HEK293 (cell line): ENCODE data around the gene KCNK4.
A peak's percentile ranks its signal among the peaks of the same experiment; 100 is the strongest.

Experiments
- ATF2 ChIP-seq: fragments of 450-650 bp; formaldehyde crosslinking; IDR thresholded peaks from 2 replicates; pipeline ENCODE4 v1.5.1; 2016; ENCODE audit warnings: missing biosample characterization, missing genetic modification characterization, low read depth
- GLIS2 ChIP-seq: fragments of 450-650 bp; formaldehyde crosslinking; IDR thresholded peaks from 2 replicates; pipeline ENCODE4 v1.5.1; 2016; ENCODE audit warnings: missing biosample characterization, missing genetic modification characterization
- KLF1 ChIP-seq: fragments of 450-650 bp; formaldehyde crosslinking; IDR thresholded peaks from 2 replicates; pipeline ENCODE4 v1.5.1; 2016; ENCODE audit warnings: missing biosample characterization, missing genetic modification characterization
- KLF9 ChIP-seq: fragments of 450-650 bp; formaldehyde crosslinking; IDR thresholded peaks from 2 replicates; pipeline ENCODE4 v1.5.1; 2016; ENCODE audit warnings: missing biosample characterization, missing genetic modification characterization, low read depth
- SP2 ChIP-seq: fragments of 450-650 bp; formaldehyde crosslinking; IDR thresholded peaks from 2 replicates; pipeline ENCODE4 v1.5.1; 2016; ENCODE audit warnings: missing biosample characterization, missing genetic modification characterization
- SP3 ChIP-seq: fragments of 450-650 bp; formaldehyde crosslinking; IDR thresholded peaks from 2 replicates; pipeline ENCODE4 v1.5.1; 2016; ENCODE audit warnings: missing biosample characterization, missing genetic modification characterization
- SP7 ChIP-seq: fragments of 450-650 bp; formaldehyde crosslinking; IDR thresholded peaks from 2 replicates; pipeline ENCODE4 v1.5.1; 2016; ENCODE audit warnings: missing biosample characterization, missing genetic modification characterization
- YY1 ChIP-seq: fragments of 450-650 bp; formaldehyde crosslinking; IDR thresholded peaks from 2 replicates; pipeline ENCODE4 v1.5.1; 2018; ENCODE audit warnings: missing biosample characterization, missing genetic modification characterization
- ZBTB17 ChIP-seq: fragments of 450-650 bp; formaldehyde crosslinking; IDR thresholded peaks from 2 replicates; pipeline ENCODE4 v1.5.1; 2016; ENCODE audit warnings: missing biosample characterization, missing genetic modification characterization
- ZBTB20 ChIP-seq: fragments of 450-650 bp; formaldehyde crosslinking; IDR thresholded peaks from 2 replicates; pipeline ENCODE4 v1.5.1; 2016; ENCODE audit warnings: missing biosample characterization, missing genetic modification characterization
- ZBTB21 ChIP-seq: fragments of 450-650 bp; formaldehyde crosslinking; IDR thresholded peaks from 2 replicates; pipeline ENCODE4 v1.5.1; 2017; ENCODE audit warnings: missing biosample characterization, missing genetic modification characterization
- ZNF175 ChIP-seq: fragments of 450-650 bp; formaldehyde crosslinking; IDR thresholded peaks from 2 replicates; pipeline ENCODE4 v1.5.1; 2016; ENCODE audit warnings: missing biosample characterization, missing genetic modification characterization
- ZNF248 ChIP-seq: fragments of 450-650 bp; formaldehyde crosslinking; IDR thresholded peaks from 2 replicates; pipeline ENCODE4 v1.5.1; 2017; ENCODE audit warnings: missing biosample characterization, missing genetic modification characterization
- ZNF335 ChIP-seq: fragments of 450-650 bp; formaldehyde crosslinking; conservative IDR thresholded peaks from 2 replicates; pipeline ENCODE4 v1.5.1; 2016; ENCODE audit warnings: missing biosample characterization, missing genetic modification characterization
- ZNF37A ChIP-seq: fragments of 450-650 bp; IDR thresholded peaks from 2 replicates; pipeline ENCODE4 v1.5.1; 2018; ENCODE audit warnings: missing biosample characterization, missing genetic modification characterization
- ZNF600 ChIP-seq: fragments of 450-650 bp; formaldehyde crosslinking; IDR thresholded peaks from 2 replicates; pipeline ENCODE4 v1.5.1; 2016; ENCODE audit warnings: missing biosample characterization, missing genetic modification characterization
- ZNF629 ChIP-seq: fragments of 450-650 bp; formaldehyde crosslinking; IDR thresholded peaks from 2 replicates; pipeline ENCODE4 v1.5.1; 2017; ENCODE audit warnings: missing biosample characterization, missing genetic modification characterization
- ZNF692 ChIP-seq: fragments of 450-650 bp; formaldehyde crosslinking; IDR thresholded peaks from 2 replicates; pipeline ENCODE4 v1.5.1; 2016; ENCODE audit warnings: missing biosample characterization, missing genetic modification characterization
- ZNF837 ChIP-seq: fragments of 450-650 bp; formaldehyde crosslinking; IDR thresholded peaks from 2 replicates; pipeline ENCODE4 v1.5.1; 2016; ENCODE audit warnings: missing biosample characterization, missing genetic modification characterization
- TF ChIP-seq, protein P1 (sequence below): fragments of 450-650 bp; formaldehyde crosslinking; conservative IDR thresholded peaks from 2 replicates; pipeline ENCODE4 v1.5.1; 2016; ENCODE audit warnings: low read depth, missing biosample characterization, missing genetic modification characterization
- TF ChIP-seq, protein P2 (sequence below): fragments of 450-650 bp; formaldehyde crosslinking; IDR thresholded peaks from 2 replicates; pipeline ENCODE4 v1.5.1; 2016; ENCODE audit warnings: missing biosample characterization, missing genetic modification characterization
- TF ChIP-seq, protein P3 (sequence below): fragments of 450-650 bp; formaldehyde crosslinking; IDR thresholded peaks from 2 replicates; pipeline ENCODE4 v1.5.1; 2016; ENCODE audit warnings: missing biosample characterization, missing genetic modification characterization, borderline replicate concordance
- TF ChIP-seq, protein P4 (sequence below): fragments of 450-650 bp; formaldehyde crosslinking; IDR thresholded peaks from 2 replicates; pipeline ENCODE4 v1.5.1; 2016; ENCODE audit warnings: missing biosample characterization, missing genetic modification characterization

The KCNK4 gene

DNA sequence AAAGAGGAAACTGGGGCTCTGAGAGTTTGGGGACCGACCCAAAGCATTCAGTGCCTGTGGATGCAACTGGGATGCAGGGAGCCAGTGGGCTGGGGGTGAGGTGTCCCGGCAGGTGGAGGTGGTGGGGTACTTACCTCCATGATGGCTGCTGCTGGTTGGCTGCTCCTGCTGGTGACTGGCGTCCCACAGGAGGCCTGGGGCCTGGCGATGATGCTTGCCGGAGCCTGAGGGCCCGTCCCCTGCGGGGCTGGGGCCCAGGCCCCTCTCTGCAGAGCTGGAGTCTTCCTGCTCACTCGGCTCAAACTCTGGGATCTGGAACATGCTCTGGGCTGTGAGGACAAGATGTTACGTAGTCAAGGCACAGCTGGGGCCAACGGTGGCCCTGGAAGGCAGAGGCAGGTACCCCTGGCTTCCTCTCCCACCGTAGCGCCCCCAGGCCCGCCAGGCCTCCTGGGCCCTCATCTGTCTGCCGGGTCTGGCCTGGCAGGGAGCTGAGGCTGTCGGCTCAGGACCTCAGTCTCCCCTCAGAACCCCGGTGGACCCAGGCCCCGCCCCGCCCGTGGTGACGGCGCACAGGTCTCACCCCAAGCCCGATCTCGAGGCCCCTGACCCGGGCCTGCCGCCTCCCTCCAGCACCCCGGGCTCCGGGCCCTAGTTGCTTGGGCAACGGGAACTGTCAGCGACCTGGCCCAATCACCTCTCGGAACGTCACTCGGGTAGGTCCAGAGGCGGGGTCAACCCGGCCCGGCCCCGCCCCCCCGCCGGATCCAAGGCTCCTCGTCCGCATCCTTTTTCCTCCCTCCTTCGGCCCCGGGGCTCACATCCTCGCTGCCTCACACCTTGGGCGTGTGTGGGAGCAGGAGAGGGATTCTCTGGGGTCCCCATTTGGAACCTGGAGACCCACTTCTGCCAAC, 6.8 kb upstream of the KCNK4 start, which contains the start of gene BAD (continued):
- TF ChIP-seq, protein P1, sequence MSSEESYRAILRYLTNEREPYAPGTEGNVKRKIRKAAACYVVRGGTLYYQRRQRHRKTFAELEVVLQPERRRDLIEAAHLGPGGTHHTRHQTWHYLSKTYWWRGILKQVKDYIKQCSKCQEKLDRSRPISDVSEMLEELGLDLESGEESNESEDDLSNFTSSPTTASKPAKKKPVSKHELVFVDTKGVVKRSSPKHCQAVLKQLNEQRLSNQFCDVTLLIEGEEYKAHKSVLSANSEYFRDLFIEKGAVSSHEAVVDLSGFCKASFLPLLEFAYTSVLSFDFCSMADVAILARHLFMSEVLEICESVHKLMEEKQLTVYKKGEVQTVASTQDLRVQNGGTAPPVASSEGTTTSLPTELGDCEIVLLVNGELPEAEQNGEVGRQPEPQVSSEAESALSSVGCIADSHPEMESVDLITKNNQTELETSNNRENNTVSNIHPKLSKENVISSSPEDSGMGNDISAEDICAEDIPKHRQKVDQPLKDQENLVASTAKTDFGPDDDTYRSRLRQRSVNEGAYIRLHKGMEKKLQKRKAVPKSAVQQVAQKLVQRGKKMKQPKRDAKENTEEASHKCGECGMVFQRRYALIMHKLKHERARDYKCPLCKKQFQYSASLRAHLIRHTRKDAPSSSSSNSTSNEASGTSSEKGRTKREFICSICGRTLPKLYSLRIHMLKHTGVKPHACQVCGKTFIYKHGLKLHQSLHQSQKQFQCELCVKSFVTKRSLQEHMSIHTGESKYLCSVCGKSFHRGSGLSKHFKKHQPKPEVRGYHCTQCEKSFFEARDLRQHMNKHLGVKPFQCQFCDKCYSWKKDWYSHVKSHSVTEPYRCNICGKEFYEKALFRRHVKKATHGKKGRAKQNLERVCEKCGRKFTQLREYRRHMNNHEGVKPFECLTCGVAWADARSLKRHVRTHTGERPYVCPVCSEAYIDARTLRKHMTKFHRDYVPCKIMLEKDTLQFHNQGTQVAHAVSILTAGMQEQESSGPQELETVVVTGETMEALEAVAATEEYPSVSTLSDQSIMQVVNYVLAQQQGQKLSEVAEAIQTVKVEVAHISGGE, result peak; percentile 90
- TF ChIP-seq ZNF600 (peak; percentile 55; the same call in 1 of the 2 replicates), GLIS2 (peak; percentile 76; the same call in 1 of the 2 replicates), ZBTB20 (tag by site-specific recombination) (peak; percentile 93), ZNF248 (tag by site-specific recombination) (no peak), ZNF837 (tag by site-specific recombination) (no peak), ZNF175 (tag by site-specific recombination) (no peak), ZBTB17 (tag by site-specific recombination) (0 out of 2 replicates have a peak, but pooled peaks have one; percentile 27), SP2 (tag by site-specific recombination) (peak; percentile 79), ATF2 (no peak), SP7 (tag by site-specific recombination) (peak; percentile 28; the same call in 1 of the 2 replicates), ZNF335 (peak; percentile 93), ZBTB21 (tag by site-specific recombination) (peak; percentile 23; the same call in 1 of the 2 replicates), SP3 (tag by site-specific recombination) (peak; percentile 61; the same call in 1 of the 2 replicates), ZNF37A (tag by site-specific recombination) (no peak), ZNF629 (tag by site-specific recombination) (peak; percentile 28; the same call in 1 of the 2 replicates), KLF1 (0 out of 2 replicates have a peak, but pooled peaks have one; percentile 14), YY1 (tag by site-specific recombination) (no peak), KLF9 (tag by site-specific recombination) (peak; percentile 38; the same call in 1 of the 2 replicates), ZNF692 (tag by site-specific recombination) (peak; percentile 69)
- TF ChIP-seq, protein P2, sequence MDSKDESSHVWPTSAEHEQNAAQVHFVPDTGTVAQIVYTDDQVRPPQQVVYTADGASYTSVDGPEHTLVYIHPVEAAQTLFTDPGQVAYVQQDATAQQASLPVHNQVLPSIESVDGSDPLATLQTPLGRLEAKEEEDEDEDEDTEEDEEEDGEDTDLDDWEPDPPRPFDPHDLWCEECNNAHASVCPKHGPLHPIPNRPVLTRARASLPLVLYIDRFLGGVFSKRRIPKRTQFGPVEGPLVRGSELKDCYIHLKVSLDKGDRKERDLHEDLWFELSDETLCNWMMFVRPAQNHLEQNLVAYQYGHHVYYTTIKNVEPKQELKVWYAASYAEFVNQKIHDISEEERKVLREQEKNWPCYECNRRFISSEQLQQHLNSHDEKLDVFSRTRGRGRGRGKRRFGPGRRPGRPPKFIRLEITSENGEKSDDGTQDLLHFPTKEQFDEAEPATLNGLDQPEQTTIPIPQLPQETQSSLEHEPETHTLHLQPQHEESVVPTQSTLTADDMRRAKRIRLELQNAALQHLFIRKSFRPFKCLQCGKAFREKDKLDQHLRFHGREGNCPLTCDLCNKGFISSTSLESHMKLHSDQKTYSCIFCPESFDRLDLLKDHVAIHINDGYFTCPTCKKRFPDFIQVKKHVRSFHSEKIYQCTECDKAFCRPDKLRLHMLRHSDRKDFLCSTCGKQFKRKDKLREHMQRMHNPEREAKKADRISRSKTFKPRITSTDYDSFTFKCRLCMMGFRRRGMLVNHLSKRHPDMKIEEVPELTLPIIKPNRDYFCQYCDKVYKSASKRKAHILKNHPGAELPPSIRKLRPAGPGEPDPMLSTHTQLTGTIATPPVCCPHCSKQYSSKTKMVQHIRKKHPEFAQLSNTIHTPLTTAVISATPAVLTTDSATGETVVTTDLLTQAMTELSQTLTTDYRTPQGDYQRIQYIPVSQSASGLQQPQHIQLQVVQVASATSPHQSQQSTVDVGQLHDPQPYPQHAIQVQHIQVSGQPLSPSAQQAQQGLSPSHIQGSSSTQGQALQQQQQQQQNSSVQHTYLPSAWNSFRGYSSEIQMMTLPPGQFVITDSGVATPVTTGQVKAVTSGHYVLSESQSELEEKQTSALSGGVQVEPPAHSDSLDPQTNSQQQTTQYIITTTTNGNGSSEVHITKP (tag by site-specific recombination), result peak; percentile 57
- TF ChIP-seq, protein P3, sequence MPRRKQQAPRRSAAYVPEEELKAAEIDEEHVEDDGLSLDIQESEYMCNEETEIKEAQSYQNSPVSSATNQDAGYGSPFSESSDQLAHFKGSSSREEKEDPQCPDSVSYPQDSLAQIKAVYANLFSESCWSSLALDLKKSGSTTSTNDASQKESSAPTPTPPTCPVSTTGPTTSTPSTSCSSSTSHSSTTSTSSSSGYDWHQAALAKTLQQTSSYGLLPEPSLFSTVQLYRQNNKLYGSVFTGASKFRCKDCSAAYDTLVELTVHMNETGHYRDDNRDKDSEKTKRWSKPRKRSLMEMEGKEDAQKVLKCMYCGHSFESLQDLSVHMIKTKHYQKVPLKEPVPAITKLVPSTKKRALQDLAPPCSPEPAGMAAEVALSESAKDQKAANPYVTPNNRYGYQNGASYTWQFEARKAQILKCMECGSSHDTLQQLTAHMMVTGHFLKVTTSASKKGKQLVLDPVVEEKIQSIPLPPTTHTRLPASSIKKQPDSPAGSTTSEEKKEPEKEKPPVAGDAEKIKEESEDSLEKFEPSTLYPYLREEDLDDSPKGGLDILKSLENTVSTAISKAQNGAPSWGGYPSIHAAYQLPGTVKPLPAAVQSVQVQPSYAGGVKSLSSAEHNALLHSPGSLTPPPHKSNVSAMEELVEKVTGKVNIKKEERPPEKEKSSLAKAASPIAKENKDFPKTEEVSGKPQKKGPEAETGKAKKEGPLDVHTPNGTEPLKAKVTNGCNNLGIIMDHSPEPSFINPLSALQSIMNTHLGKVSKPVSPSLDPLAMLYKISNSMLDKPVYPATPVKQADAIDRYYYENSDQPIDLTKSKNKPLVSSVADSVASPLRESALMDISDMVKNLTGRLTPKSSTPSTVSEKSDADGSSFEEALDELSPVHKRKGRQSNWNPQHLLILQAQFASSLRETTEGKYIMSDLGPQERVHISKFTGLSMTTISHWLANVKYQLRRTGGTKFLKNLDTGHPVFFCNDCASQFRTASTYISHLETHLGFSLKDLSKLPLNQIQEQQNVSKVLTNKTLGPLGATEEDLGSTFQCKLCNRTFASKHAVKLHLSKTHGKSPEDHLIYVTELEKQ (tag by site-specific recombination), result no peak
- TF ChIP-seq, protein P4, sequence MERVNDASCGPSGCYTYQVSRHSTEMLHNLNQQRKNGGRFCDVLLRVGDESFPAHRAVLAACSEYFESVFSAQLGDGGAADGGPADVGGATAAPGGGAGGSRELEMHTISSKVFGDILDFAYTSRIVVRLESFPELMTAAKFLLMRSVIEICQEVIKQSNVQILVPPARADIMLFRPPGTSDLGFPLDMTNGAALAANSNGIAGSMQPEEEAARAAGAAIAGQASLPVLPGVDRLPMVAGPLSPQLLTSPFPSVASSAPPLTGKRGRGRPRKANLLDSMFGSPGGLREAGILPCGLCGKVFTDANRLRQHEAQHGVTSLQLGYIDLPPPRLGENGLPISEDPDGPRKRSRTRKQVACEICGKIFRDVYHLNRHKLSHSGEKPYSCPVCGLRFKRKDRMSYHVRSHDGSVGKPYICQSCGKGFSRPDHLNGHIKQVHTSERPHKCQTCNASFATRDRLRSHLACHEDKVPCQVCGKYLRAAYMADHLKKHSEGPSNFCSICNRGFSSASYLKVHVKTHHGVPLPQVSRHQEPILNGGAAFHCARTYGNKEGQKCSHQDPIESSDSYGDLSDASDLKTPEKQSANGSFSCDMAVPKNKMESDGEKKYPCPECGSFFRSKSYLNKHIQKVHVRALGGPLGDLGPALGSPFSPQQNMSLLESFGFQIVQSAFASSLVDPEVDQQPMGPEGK, result peak; percentile 64; the same call in 1 of the 2 replicates
